D721Med (cell line): Measurements from ENCODE around the gene ABTB1.
"Not testable (repeated sequence)": the region's sequence is repeated elsewhere in the genome, so short reads cannot be mapped to it uniquely, and the experiment has no call there.

Source experiments
- DNase-seq: peaks from one replicate; pipeline ENCODE4 v3.0.0; 2011; ENCODE audit warnings: low spot score; ENCODE audit not compliant: insufficient read length
- FAIRE-seq: peaks from 2 replicates; lab custom pipeline; 2011; peaks lifted over from hg19 to GRCh38; lab: Jason Lieb, UNC
- CTCF ChIP-seq: IDR thresholded peaks from 2 replicates; pipeline ENCODE4 v1.5.1; 2012; ENCODE audit warnings: mild to moderate bottlenecking, control low read depth; ENCODE audit not compliant: insufficient read depth; ENCODE audit errors: missing control alignments

The ABTB1 gene

GRCh38 chr3:127699416-127700300 is 26.9 kb downstream of the ABTB1 start:
- TF ChIP-seq CTCF = no peak
- DNase-seq (no peak), FAIRE-seq (no peak)

- FAIRE-seq = no peak
- DNase-seq = no peak
- TF ChIP-seq CTCF = no peak
Measured at GRCh38 chr3:127700406-127700805, 27.7 kb downstream of the ABTB1 start.

- FAIRE-seq (no peak), DNase-seq (no peak)
- no peak for TF ChIP-seq CTCF
Measured at GRCh38 chr3:127701280-127701911, 28.6 kb downstream of the ABTB1 start.

GRCh38 chr3:127702151-127702578 is 29.4 kb downstream of the ABTB1 start:
- DNase-seq (no peak), FAIRE-seq (no peak)
- TF ChIP-seq CTCF = no peak

GRCh38 chr3:127704840-127705239 is 32.1 kb downstream of the ABTB1 start:
- not testable (repeated sequence) for DNase-seq, FAIRE-seq

GRCh38 chr3:127706312-127706711 is 33.6 kb downstream of the ABTB1 start:
- no peak for TF ChIP-seq CTCF
- FAIRE-seq (no peak), DNase-seq (no peak)

GRCh38 chr3:127706785-127707351 is 34.1 kb downstream of the ABTB1 start:
- FAIRE-seq = no peak
- no peak for TF ChIP-seq CTCF
- DNase-seq = no peak
